ENCODE results near the gene ARHGAP20. TPM values are rescaled to one million over a fixed set of nuclear protein-coding genes. Genes with fewer than 3 reads are reported as not detected.

The ARHGAP20 gene
- total RNA-seq, 2 experiments from 2014 or later, result 0.05 TPM; not detected in 1

- ChIA-PET POLR2A (no interaction called here), CTCF (no interaction called here)
- no peak overlapping the region for H3K27ac Mint-ChIP-seq
- H3K27me3 Mint-ChIP-seq, result peaks cover 2% of the 10 kb centered on the region
- no peak for DNase-seq
- no peaks in the 10 kb centered on the region for H3K9me3 Mint-ChIP-seq
- H3K36me3 Mint-ChIP-seq (ENCODE audit: low read depth), result no peaks in the 10 kb centered on the region
- H3K4me1 Mint-ChIP-seq, result no peaks in the 10 kb centered on the region
- no peak overlapping the region for H3K4me3 Mint-ChIP-seq
These were observed 145.7 kb downstream of the ARHGAP20 start for GRCh38 chr11:110566577-110566976.

GRCh38 chr11:110565357-110566336 lies 146.6 kb downstream of the ARHGAP20 start:
- POLR2A ChIA-PET, result no interaction called here
- Mint-ChIP-seq H3K27ac (no peak overlapping the region), H3K4me1 (no peaks in the 10 kb centered on the region), H3K9me3 (no peaks in the 10 kb centered on the region), H3K4me3 (no peak overlapping the region), H3K36me3 (ENCODE audit: low read depth) (no peaks in the 10 kb centered on the region), H3K27me3 (peaks cover 3% of the 10 kb centered on the region)
- DNase-seq, result no peak
- CTCF ChIA-PET, result no interaction called here

DNA sequence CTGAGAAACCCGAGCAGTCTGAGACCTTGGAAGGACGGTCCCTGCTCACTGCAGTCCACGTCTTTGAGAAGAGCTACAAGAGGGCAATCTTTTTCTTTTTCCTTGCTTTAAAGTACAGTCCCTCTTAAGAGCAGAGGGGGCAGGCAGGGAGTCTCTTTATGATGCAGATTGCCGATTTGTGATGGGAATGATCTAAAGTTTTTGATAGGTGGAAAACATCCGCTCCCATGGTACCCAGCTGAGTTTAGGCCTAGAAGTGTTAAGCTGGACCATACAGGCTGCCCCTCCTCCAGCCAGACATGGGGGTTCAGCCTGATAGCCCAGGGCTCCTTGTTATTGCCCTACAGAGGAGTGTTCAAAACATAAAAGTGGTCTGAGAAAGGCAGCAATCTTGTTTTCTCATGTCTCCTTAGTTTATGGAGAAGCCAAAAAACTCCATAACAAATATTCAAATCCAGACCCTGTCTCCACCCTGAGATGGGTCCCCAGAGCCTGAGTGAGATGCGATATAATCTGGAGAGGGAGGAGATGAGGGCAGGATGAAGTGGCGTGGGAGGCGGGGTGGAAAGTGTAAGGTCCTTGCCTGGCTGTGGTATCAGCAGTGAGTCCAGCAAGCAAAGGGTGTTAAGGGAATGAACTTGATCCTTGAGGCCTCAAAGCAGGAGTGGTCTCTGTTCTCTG lies 147.4 kb downstream of the ARHGAP20 start:
- ChIA-PET POLR2A (no interaction called here), CTCF (no interaction called here)
- Mint-ChIP-seq H3K36me3 (ENCODE audit: low read depth) (no peaks in the 10 kb centered on the region), H3K4me1 (no peaks in the 10 kb centered on the region), H3K4me3 (no peak overlapping the region), H3K9me3 (no peaks in the 10 kb centered on the region), H3K27ac (no peak overlapping the region), H3K27me3 (peaks cover 3% of the 10 kb centered on the region)
- DNase-seq, result no peak

DNA sequence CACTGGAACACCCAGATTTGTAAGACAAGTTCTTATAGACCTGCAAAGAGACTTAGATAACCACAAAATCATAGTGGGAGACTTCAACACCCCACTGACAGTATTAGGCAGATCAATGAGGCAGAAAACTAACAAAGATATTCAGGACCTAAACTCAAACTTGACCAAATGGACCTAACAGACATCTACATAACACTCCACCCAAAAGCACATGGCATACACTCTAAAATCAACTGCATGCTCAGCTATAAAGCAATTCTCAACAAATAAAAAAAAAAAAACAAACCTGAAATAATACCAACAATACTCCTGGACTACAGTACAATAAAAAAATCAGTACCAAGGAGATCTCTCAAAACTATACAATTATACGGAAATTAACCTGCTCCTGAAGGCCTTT lies 167.5 kb downstream of the ARHGAP20 start:
- Mint-ChIP-seq H3K4me1 (no peaks in the 10 kb centered on the region), H3K9me3 (peaks cover 2% of the 10 kb centered on the region), H3K27ac (no peak overlapping the region), H3K4me3 (no peak overlapping the region), H3K27me3 (peaks cover 9% of the 10 kb centered on the region), H3K36me3 (ENCODE audit: low read depth) (no peaks in the 10 kb centered on the region)
- no peak for DNase-seq
- CTCF ChIA-PET, result no interaction called here
- POLR2A ChIA-PET, result no interaction called here

DNA sequence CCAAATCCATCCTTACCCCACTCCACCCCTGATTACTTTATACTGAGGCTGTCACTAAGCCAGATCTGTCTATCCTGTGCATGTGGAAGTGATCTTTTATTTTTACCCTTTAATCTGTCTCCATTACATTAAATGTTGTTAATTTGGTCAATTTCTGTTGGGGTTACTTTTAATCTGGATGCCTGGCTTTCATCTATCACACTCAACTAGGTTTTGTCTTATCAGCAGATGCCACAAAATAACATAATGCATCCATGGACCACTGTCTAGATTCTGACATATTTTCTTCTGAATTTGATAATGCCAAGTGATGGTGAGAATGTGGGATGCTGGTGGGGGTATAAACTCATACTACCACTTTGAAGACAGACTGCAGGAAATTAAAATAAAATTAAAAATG lies 174.1 kb downstream of the ARHGAP20 start:
- no peak overlapping the region for H3K27ac Mint-ChIP-seq
- H3K9me3 Mint-ChIP-seq, result peaks cover 2% of the 10 kb centered on the region
- no peak for DNase-seq
- H3K27me3 Mint-ChIP-seq, result peaks cover 3% of the 10 kb centered on the region
- H3K4me1 Mint-ChIP-seq, result no peaks in the 10 kb centered on the region
- H3K36me3 Mint-ChIP-seq (ENCODE audit: low read depth), result no peaks in the 10 kb centered on the region
- ChIA-PET CTCF (no interaction called here), POLR2A (no interaction called here)
- H3K4me3 Mint-ChIP-seq, result no peak overlapping the region

DNA sequence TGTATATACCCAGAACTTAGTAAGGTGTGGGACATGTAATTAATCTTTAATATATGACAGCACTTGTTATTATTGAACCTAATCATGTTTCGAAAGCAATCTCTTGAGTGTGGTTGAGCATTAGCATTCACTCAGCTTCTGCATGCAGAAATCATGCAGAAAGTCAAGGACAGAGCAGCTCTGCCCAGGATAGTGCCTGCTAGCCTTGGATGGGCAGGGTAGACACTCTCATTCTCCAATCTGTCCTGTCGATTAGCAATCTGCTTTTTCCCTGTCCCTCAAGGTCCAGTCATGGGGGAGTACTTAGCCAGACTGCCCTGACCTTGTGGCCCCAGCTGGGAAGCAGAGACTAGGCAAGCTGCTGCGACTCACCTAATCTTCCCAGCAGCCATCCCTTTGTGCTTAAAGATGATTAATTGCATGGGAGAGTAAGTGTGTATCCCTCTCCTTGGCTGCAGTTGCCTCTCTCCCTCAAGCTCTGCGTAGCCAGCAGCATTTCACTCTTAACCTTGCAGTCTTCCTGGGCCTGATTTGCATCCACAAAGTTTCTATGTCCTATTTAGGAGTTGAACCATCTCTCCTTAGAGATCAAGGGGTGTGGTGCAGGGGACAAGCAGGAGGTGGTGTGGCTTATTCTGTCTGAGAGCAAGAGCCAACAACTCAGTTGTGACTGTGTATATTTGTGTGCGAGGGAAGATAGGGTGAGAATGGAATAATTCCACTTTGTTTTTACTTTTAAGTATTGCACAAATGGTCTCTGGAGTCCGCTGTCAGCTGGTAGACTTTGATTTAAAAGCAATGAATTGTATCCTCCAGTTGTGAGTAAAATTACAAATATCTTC lies 181.1 kb downstream of the ARHGAP20 start:
- no peaks in the 10 kb centered on the region for H3K27me3 Mint-ChIP-seq
- H3K36me3 Mint-ChIP-seq (ENCODE audit: low read depth), result no peaks in the 10 kb centered on the region
- H3K9me3 Mint-ChIP-seq, result peaks cover 9% of the 10 kb centered on the region
- DNase-seq, result no peak
- peaks cover 8% of the 10 kb centered on the region for H3K4me1 Mint-ChIP-seq
- ChIA-PET POLR2A (no interaction called here), CTCF (interaction anchor here (0.6 kb wide), 1 partner anchor 167 kb away, joined by 4 read pairs; no protein-coding TSS in a partner anchor)
- H3K4me3 Mint-ChIP-seq, result no peak overlapping the region
- H3K27ac Mint-ChIP-seq, result no peak overlapping the region

GRCh38 chr11:110529043-110529442 lies 183.2 kb downstream of the ARHGAP20 start:
- Mint-ChIP-seq H3K4me3 (no peak overlapping the region), H3K27ac (no peak overlapping the region), H3K4me1 (peaks cover 9% of the 10 kb centered on the region), H3K36me3 (ENCODE audit: low read depth) (no peaks in the 10 kb centered on the region), H3K27me3 (no peaks in the 10 kb centered on the region), H3K9me3 (peaks cover 11% of the 10 kb centered on the region)
- no peak for DNase-seq
- CTCF ChIA-PET, result interaction anchor here (0.6 to 1.2 kb wide), 3 partner anchors 80 to 326 kb away, joined by 3 to 4 read pairs (median 3); no protein-coding TSS in a partner anchor
- POLR2A ChIA-PET, result no interaction called here

- H3K36me3 Mint-ChIP-seq (ENCODE audit: low read depth), result peaks cover 4% of the 10 kb centered on the region
- peaks cover 20% of the 10 kb centered on the region for H3K9me3 Mint-ChIP-seq
- no peak overlapping the region for H3K27ac Mint-ChIP-seq
- no peaks in the 10 kb centered on the region for H3K27me3 Mint-ChIP-seq
- no peak for DNase-seq
- ChIA-PET POLR2A (no interaction called here), CTCF (no interaction called here)
- no peak overlapping the region for H3K4me3 Mint-ChIP-seq
- peaks cover 18% of the 10 kb centered on the region for H3K4me1 Mint-ChIP-seq
These were observed 185.1 kb downstream of the ARHGAP20 start for GRCh38 chr11:110527146-110527545.

Data from activated CD4-positive, alpha-beta memory T cell treated with anti-CD3 and anti-CD28 coated beads, Interleukin-2, amount 10 ng/mL, durations not matched to agents 7 days and 5 days (primary cell).